ENCODE results near the gene KNDC1.

DNA sequence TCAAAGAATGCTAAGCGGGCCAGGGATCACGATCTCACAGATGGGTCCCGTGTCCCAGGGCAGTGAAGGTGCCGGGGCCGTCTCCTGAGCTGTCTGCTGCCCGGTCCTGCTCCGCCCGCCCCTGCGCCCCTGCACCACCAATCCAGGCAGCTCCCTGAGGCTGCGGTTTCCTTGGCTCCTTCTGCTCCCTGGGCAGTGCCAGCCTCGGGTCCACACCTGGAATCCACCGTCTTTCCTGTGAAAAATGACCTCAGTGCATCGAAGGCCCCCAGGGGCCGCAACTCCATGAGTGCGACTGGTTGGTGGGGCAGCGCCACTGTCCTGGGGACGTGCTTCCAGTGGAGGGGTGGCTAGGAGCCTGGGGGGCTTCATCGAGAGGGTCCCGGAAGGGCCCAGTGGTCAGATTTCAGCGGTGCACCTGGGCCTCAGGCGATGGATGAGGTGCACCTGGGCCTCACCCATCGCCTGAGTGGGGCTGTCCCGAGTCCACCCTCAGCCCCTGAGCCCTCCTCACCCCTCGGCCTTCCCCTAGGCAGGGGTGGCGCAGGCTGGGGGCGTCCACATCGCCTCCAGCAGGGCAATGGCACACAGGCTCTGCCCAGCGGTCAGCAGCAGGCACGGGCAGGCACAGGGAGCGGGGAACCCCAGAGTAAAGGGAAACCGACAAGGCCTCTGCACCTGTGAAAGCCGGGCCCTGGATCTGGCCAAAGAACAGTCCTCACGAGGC lies 45.1 kb upstream of the KNDC1 start:
- no peak for TF ChIP-seq CTCF (IDR thresholded peaks at IDR 0.05; ENCODE audit: low read depth, low read length)
- no peak for TF ChIP-seq EZH2phosphoT487 (IDR thresholded peaks at IDR 0.05; ENCODE audit: low read depth)
